Measurements from ENCODE around the gene NRXN3. TPM values are rescaled to one million over a fixed set of nuclear protein-coding genes. Genes with fewer than 3 reads are reported as not detected.

The NRXN3 gene
- total and polyA plus RNA-seq, 2 of the 4 experiments (the other 2 are of a cell fraction): 4.8 to 25.1 TPM

DNA sequence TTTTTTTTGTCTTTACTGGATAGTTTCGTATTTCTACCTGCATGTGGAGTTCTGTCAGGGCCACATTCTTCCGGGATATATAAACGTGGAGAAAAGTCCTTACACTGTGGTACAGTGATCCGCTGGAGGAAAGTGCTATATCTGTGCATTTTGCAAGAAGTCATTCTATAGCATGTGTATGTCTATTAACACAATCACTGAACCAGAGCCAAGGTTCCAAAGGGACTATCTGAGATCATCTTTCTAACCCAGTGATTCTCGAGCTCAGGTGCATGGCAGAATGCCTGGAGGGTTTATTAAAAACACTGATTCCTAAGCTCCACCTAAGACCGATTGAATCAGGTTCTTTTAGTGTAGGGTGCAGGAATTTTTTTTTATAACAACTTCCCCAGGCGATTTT lies 354.0 kb downstream of the NRXN3 start:
- no peaks in the 10 kb centered on the region for H3K9me1 ChIP-seq (ENCODE audit: insufficient read depth, low read length)
- TF ChIP-seq ELK1 (IDR thresholded peaks at IDR 0.05; ENCODE audit: borderline replicate concordance, low read depth, low read length) (no peak), RCOR1 (IDR thresholded peaks at IDR 0.05; ENCODE audit: insufficient replicate concordance, low read length) (no peak), FOS (IDR thresholded peaks at IDR 0.05; ENCODE audit: low read depth, low read length) (no peak), RFX5 (IDR thresholded peaks at IDR 0.05; ENCODE audit: low read depth, low read length) (no peak), CTCF (conservative IDR thresholded peaks at IDR 0.05; ENCODE audit: low read depth, low read length) (no peak), CHD1 (IDR thresholded peaks at IDR 0.05; ENCODE audit: low read depth, low read length) (no peak), BHLHE40 (IDR thresholded peaks at IDR 0.05; ENCODE audit: low read depth, low read length) (no peak), USF2 (IDR thresholded peaks at IDR 0.05; ENCODE audit: low read depth, low read length) (no peak)
- H4K5ac ChIP-seq (ENCODE audit: low read depth, low read length): no peak overlapping the region
- no peak overlapping the region for H2AFZ ChIP-seq (replicated peaks; ENCODE audit: low read length, poor library complexity)
- H2BK120ac ChIP-seq (ENCODE audit: low read depth, low read length): no peak overlapping the region
- ChIA-PET POLR2A (ENCODE audit: unreplicated experiment) (interaction anchor here (0.7 kb wide), 1 partner anchor 72 kb away, joined by 3 read pairs; no protein-coding TSS in a partner anchor), CTCF (no interaction called here)
- H3K4me3 ChIP-seq (ENCODE audit: insufficient read depth, low read depth, low read length): no peak overlapping the region
- no peaks in the 10 kb centered on the region for H3K27me3 ChIP-seq (ENCODE audit: control insufficient read depth, insufficient read depth, low read length)
- no peaks in the 10 kb centered on the region for H3K79me1 ChIP-seq (ENCODE audit: low read depth in 1 of 2, low read length in 2 of 2)
- H3K9ac ChIP-seq (ENCODE audit: low read depth, low read length): no peak overlapping the region
- no peak overlapping the region for H2BK5ac ChIP-seq (ENCODE audit: low read depth, low read length, poor library complexity, severe bottlenecking)
- no peak overlapping the region for H4K91ac ChIP-seq (ENCODE audit: insufficient read depth, low read depth, low read length)
- no peak overlapping the region for H3K18ac ChIP-seq (ENCODE audit: low read depth, low read length)
- WGBS, 2 experiments (ENCODE audit: extremely low coverage in 2 of 2, insufficient read length in 1 of 2): no CpG with 5 or more reads among the region's 7 CpGs
- H3K4me2 ChIP-seq (ENCODE audit: low read depth, low read length): no peak overlapping the region
- dilution Hi-C loops (cut with HindIII; ENCODE audit: low sequenced_read_pairs, unreplicated experiment): no loop called here
- peaks cover 4% of the 10 kb centered on the region for H3K9me3 ChIP-seq (ENCODE audit: control insufficient read depth, insufficient read depth, low read length)
- no peaks in the 10 kb centered on the region for H4K20me1 ChIP-seq (ENCODE audit: insufficient read depth, low read length)
- DNase-seq (no peak), ATAC-seq (ENCODE audit: low read depth) (no peak)
- H3K36me3 ChIP-seq (ENCODE audit: control insufficient read depth, insufficient read depth, low read length): no peaks in the 10 kb centered on the region
- no peaks in the 10 kb centered on the region for H3K4me1 ChIP-seq (ENCODE audit: control insufficient read depth, insufficient read depth, low read length)
- H2BK15ac ChIP-seq (ENCODE audit: low read depth, low read length): no peak overlapping the region
- intact Hi-C loops (cut with micrococcal nuclease): no loop called here
- BruUV-seq (replicated peaks): no TSS peak
- H3K14ac ChIP-seq (replicated peaks; ENCODE audit: low read depth, low read length): no peak overlapping the region
- no peak overlapping the region for H2BK20ac ChIP-seq (ENCODE audit: low read depth, low read length)
- H3K23ac ChIP-seq (ENCODE audit: low read depth, low read length): no peak overlapping the region
- no peak overlapping the region for H2AK5ac ChIP-seq (ENCODE audit: low read depth, low read length)
- no peak overlapping the region for H2AK9ac ChIP-seq (replicated peaks; ENCODE audit: low read depth, low read length, poor library complexity)
- H3K4ac ChIP-seq (ENCODE audit: low read depth, low read length): no peak overlapping the region
- H4K8ac ChIP-seq (ENCODE audit: low read depth in 2 of 2, low read length in 2 of 2): no peak overlapping the region
- in situ Hi-C loops (cut with MboI; ENCODE audit: low sequenced_read_pairs): no loop called here
- H3K27ac ChIP-seq (ENCODE audit: insufficient read depth, low read length): no peak overlapping the region
- no peak overlapping the region for H3K56ac ChIP-seq (ENCODE audit: extremely low read depth, insufficient read depth, low read length)

Measured in IMR-90 (cell line).